ENCODE measurements around the gene WDFY2.

The WDFY2 gene

DNA sequence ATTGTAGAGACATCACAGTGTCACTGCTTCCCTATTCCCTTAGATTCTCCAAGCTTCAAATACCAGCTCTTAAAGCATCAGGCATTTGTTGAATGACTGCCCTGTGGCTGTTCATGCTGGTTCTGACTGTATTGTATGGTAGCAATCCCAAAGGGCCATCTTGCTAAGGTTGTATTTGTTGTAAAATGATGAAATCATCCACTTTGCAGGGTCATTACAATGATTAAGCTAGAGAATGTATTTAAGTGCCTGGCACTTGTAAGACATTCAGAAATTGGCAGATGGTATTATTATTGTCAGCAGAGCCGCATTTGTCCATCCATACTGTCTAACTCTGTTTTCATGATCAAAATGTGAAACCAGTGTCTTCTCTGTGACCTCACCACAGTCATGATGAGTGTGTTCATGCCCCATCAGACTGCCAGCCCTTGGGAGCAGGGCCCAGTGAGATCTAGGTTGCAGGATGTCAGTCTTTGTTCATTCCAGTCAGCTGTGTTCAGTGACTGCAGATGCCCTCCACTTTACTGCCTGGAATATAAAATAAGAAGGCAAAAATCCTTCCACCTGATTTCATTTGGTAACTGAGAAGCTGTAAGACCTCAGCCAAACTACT, 133.6 kb downstream of the WDFY2 start:
- no peak for DNase-seq

DNA sequence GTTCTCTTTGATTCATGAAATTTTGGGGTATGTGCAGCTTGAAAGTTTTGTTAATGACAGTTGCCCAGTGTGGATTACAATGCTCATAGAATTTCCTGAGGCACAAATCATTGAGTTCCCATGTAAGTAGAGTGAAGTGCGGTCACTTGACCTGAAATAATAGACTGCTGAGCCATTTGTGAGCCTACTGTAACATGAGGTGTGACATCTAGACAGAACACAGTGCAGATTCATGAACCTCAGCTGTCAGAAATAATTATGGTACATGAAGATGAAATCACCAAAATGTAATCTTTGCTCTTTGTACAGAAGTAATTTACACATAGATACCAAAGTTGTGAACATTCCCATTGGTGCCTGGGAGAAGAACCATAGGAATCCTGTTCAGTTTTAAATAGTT, 135.1 kb downstream of the WDFY2 start:
- no peak for DNase-seq

GRCh38 chr13:51721496-51721895, 137.2 kb downstream of the WDFY2 start:
- DNase-seq, result no peak

- DNase-seq, result no peak
Measured at GRCh38 chr13:51723529-51723928, 139.3 kb downstream of the WDFY2 start.

DNA sequence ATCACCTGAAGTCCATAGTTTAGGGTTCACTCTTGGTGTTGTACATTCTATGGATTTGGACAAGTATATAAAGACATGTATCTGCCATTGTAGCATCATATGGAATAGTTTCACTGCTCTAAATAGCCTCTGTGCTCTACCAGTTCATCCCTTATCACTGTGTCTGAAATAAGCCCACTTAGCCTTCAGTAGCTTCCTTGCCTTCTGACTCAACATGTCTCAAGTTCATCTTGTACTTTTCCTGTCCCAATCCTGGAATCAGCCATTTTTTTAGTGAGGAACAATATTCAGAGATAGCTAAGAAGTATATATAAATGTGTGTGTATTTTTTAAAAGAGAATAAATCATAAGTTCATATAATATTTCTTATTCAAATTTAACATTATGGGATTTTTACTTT, 140.5 kb downstream of the WDFY2 start:
- no peak for DNase-seq

- no peak for DNase-seq
Measured at GRCh38 chr13:51726446-51727193, 142.4 kb downstream of the WDFY2 start.

- no peak for DNase-seq
Measured at GRCh38 chr13:51727634-51728274, 143.5 kb downstream of the WDFY2 start.

DNA sequence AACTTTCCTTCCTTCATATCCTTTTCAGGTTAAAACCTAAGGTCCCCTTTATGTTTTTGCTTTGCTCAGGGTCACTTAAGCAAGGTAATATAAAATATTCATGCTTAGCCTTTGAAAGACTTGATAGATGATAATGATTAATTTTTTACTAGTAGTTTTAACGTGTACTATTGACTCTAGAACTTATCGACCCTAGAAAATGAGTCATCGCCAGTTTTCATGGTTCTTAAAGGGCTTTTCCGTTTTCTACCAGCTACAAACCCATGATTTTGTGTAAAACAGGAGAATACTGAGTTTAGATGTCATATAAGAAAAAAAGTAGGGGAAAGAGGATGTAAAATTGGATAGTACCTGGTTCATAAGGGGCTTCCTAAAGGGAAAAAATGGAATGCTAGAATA, 144.0 kb downstream of the WDFY2 start:
- DNase-seq, result no peak

GRCh38 chr13:51728972-51729371, 144.7 kb downstream of the WDFY2 start:
- DNase-seq, result no peak

- DNase-seq, result no peak
Measured at GRCh38 chr13:51729866-51730553, 145.7 kb downstream of the WDFY2 start.

- DNase-seq, result no peak
Measured at GRCh38 chr13:51730927-51731326, 146.7 kb downstream of the WDFY2 start.

DNA sequence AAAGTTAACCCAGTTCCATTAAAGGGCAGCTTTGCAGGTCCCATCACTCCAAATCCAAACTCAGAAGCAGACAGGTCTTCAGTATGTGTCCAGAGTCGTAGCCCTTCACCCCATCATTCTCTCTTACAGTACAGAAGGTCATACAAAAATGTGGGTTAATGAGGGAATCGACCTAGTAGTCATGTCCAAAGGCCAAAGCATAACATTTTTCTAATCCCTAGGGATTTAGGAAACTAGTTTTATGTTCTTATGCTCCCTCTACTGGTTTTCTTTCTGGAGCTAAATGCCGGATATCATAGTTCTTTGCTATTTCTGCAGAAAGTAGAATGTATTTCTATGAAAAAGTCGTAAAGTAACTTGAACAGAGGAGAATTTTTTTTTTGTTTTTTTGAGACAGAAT, 147.5 kb downstream of the WDFY2 start:
- no peak for DNase-seq

DNA sequence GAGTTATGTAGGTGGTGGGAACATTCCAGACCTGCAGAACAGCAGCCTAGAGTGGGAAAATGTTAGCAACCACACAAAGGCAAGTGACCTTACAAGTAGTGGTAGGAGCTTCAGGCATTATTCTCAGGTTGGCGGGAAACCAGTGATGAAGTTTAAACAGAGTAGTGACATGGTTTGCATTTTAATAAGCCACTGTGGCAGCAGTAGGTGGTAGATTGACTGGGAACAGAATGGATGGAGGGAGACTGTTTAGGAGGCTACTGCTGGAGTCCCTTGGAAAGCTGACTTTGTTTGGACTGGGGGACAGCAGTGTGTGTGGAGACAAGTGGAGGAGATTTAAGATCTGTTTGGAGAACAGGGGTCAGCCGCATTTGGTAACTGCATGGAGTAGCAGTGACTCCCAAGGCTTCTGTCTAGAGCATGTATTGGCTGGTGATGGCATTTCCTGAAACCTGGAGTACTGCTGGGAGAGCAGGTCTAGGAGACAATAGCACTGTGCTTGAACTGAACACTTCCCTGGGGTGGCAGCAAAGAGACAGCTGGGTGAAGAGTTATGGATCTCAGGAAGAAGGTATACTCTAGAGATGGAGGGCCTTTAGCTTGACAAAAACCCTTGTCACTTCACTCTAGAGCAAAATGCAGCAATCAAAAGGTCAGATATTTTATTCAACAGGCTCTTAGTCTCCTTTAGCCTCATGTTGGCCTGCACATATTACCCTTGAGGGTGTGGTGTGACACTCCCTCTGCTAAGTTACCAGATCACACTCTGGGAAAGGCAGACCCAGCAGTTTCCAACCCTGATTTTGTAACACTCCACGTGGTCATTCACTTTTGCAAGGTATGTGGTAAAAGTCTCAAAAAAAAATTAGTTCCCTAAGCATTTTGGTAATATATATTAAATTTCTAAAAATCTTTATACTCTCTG, 149.4 kb downstream of the WDFY2 start:
- no peak for DNase-seq

GRCh38 chr13:51734786-51735185, 150.5 kb downstream of the WDFY2 start:
- DNase-seq, result no peak

DNA sequence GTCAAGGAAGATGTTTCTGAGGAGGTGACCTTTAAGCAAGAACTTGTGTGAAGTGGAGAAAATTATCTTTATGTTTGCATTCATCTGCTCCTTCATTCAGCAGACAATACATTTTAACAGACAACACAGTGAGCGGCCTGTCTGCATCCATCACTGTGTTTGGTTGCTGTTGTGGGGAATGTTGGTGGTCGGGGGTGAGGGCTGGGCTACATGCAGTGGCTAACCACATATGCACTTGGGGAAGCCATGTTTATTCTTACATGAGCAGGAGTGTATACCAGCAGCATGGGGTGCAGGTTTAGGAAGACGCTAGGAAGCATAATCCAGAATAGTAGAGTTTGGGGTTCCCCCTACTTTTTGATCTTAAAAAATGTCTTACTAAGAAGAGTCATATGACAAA, 153.3 kb downstream of the WDFY2 start:
- no peak for DNase-seq

GRCh38 chr13:51738226-51738905, 154.1 kb downstream of the WDFY2 start:
- no peak for DNase-seq

GRCh38 chr13:51739027-51739764, 154.9 kb downstream of the WDFY2 start:
- no peak for DNase-seq

DNA sequence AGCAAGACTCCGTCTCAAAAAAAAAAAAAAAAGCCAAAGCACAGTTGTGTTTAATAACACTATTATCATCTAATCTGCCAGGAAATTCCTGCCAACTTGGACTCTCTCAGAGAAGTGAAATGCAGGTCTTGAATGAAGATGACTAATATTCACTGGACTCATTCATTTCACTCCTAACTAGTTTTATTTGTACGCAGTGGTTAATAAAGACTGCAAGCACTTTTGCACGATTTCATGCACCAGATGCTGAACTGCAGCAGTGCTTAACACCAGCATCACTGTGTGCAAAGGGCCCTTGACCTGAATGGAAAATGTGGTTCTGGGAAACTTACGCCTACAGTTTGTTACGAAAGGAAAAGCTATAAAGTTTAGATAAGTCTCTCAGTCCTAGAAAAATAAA, 156.4 kb downstream of the WDFY2 start:
- no peak for DNase-seq

GRCh38 chr13:51742031-51742430, 157.8 kb downstream of the WDFY2 start:
- DNase-seq, result no peak

GRCh38 chr13:51742611-51743010, 158.3 kb downstream of the WDFY2 start:
- no peak for DNase-seq

GRCh38 chr13:51745243-51745642, 161.0 kb downstream of the WDFY2 start:
- DNase-seq, result no peak

Data from SHP77 treated with DMSO at 0.1 percent for 48 hours (cell line).